NCI-H82 treated with DMSO at 0.1 percent for 48 hours (cell line): ENCODE measurements around the gene NR5A2.

Experiments
- DNase-seq: peaks from one replicate; lab custom pipeline; 2025; ENCODE audit not compliant: unreplicated experiment; lab: John Stamatoyannopoulos, UW

The NR5A2 gene

GRCh38 chr1:200062143-200062542, 34.6 kb downstream of the NR5A2 start:
- DNase-seq = no peak

- no peak for DNase-seq
Measured at GRCh38 chr1:200072636-200073285, 45.3 kb downstream of the NR5A2 start.

- no peak for DNase-seq
Measured at GRCh38 chr1:200073286-200073637, 45.8 kb downstream of the NR5A2 start.

GRCh38 chr1:200075522-200075921, 48.0 kb downstream of the NR5A2 start:
- no peak for DNase-seq

GRCh38 chr1:200075938-200076546, 48.5 kb downstream of the NR5A2 start:
- no peak for DNase-seq

GRCh38 chr1:200079232-200079940, 51.9 kb downstream of the NR5A2 start:
- DNase-seq = no peak

GRCh38 chr1:200081151-200081968, 53.9 kb downstream of the NR5A2 start:
- DNase-seq = no peak

- no peak for DNase-seq
Measured at GRCh38 chr1:200081969-200082245, 54.4 kb downstream of the NR5A2 start.

- no peak for DNase-seq
Measured at GRCh38 chr1:200082329-200082728, 54.8 kb downstream of the NR5A2 start.

- no peak for DNase-seq
Measured at GRCh38 chr1:200090252-200091159, 63.0 kb downstream of the NR5A2 start.

GRCh38 chr1:200095057-200095577, 67.6 kb downstream of the NR5A2 start:
- no peak for DNase-seq

- DNase-seq = no peak
Measured at GRCh38 chr1:200096774-200097173, 69.3 kb downstream of the NR5A2 start.

- DNase-seq = no peak
Measured at GRCh38 chr1:200099040-200099439, 71.5 kb downstream of the NR5A2 start.

GRCh38 chr1:200103966-200104583, 76.6 kb downstream of the NR5A2 start:
- no peak for DNase-seq

GRCh38 chr1:200107004-200107470, 79.5 kb downstream of the NR5A2 start:
- DNase-seq = no peak

GRCh38 chr1:200108659-200109058, 81.1 kb downstream of the NR5A2 start:
- no peak for DNase-seq

- DNase-seq = no peak
Measured at GRCh38 chr1:200112290-200112689, 84.8 kb downstream of the NR5A2 start.

- DNase-seq = no peak
Measured at GRCh38 chr1:200115532-200115931, 88.0 kb downstream of the NR5A2 start.

GRCh38 chr1:200116324-200116723, 88.8 kb downstream of the NR5A2 start:
- DNase-seq = no peak
